Esophagus squamous epithelium (tissue), 4 donors: ENCODE data around the gene LRRC10B.

Experiments
- CTCF ChIP-seq, 6 experiments: fragments of 450-650 bp in 4 of 6; fragments of 200-600 bp in 2 of 6; sonication (generic) in 2 of 6; IDR thresholded peaks; one replicate each; pipeline ENCODE4 v1.5.1; 2016 to 2019; ENCODE audit warnings: antibody characterized with exemption in 6 of 6, mild to moderate bottlenecking in 4 of 6, moderate library complexity in 4 of 6
- POLR2A ChIP-seq, 4 donors: fragments of 450-650 bp; IDR thresholded peaks; one replicate each; pipeline ENCODE4 v1.6.1; 2017; ENCODE audit warnings: antibody characterized with exemption in 4 of 4, mild to moderate bottlenecking in 4 of 4, moderate library complexity in 3 of 4

GRCh38 chr11:61514050-61514917 lies 5.7 kb downstream of the LRRC10B start:
- TF ChIP-seq CTCF (IDR thresholded peaks at IDR 0.05) = no peak
- TF ChIP-seq POLR2A (IDR thresholded peaks at IDR 0.05) = no peak
